PC-9 (cell line): Measurements from ENCODE around the gene RNF4. TPM values are rescaled to one million over a fixed set of nuclear protein-coding genes. Genes with fewer than 3 reads are reported as not detected.

Experiments
- BruUV-seq: library from RNA; stranded (reverse); fragments of 400-500 nt; replicated peaks from 2 replicates; lab custom pipeline; 2021; lab: Mats Ljungman, UMichigan
- CTCF ChIA-PET: fragments of 300-600 bp; sonication (Branson Sonifier 250); formaldehyde crosslinking; loops from one replicate; lab custom pipeline; 2022; ENCODE audit warnings: antibody characterized with exemption; lab: Charles Lee
- POLR2A ChIA-PET: fragments of 300-600 bp; sonication (Branson Sonifier 250); formaldehyde crosslinking; loops from one replicate; lab custom pipeline; 2022; ENCODE audit warnings: antibody characterized with exemption; ENCODE audit not compliant: unreplicated experiment; lab: Charles Lee
- DNase-seq, 2 experiments: peaks; one replicate each; pipeline versions ENCODE4 v3.0.0 to v3.0.0-alpha.2; 2015 to 2022; ENCODE audit warnings: mixed read lengths in 1 of 2
- H2AFZ ChIP-seq: fragments of 200-600 bp; sonication (generic); 2 replicates; pipeline ENCODE4 v1.8.1; 2017; ENCODE audit warnings: antibody characterized with exemption
- H3F3A ChIP-seq: fragments of 200-600 bp; sonication (generic); 2 replicates; pipeline ENCODE4 v1.8.1; 2017; ENCODE audit warnings: antibody characterized with exemption, mild to moderate bottlenecking, low read depth; ENCODE audit not compliant: insufficient read depth
- H3K27ac ChIP-seq: fragments of 200-600 bp; sonication (generic); 2 replicates; pipeline ENCODE4 v1.6.1; 2016; ENCODE audit warnings: mixed run types
- H3K27me3 ChIP-seq: fragments of 200-600 bp; sonication (generic); 2 replicates; pipeline ENCODE4 v1.6.1; 2016; ENCODE audit warnings: low read depth, mixed run types; ENCODE audit not compliant: insufficient read depth
- H3K36me3 ChIP-seq: fragments of 200-600 bp; sonication (generic); 2 replicates; pipeline ENCODE4 v1.6.1; 2016; ENCODE audit warnings: low read depth, mixed run types
- H3K4me1 ChIP-seq: fragments of 200-600 bp; sonication (generic); replicated peaks from 2 replicates; pipeline ENCODE4 v1.6.1; 2016; ENCODE audit warnings: mixed run types; ENCODE audit not compliant: insufficient read depth
- H3K4me2 ChIP-seq: fragments of 200-600 bp; sonication (generic); 2 replicates; pipeline ENCODE4 v1.6.1; 2017; ENCODE audit warnings: mixed run types
- H3K4me3 ChIP-seq: fragments of 200-600 bp; sonication (generic); 2 replicates; pipeline ENCODE4 v1.6.1; 2016; ENCODE audit warnings: mixed run types
- H3K79me2 ChIP-seq: fragments of 200-600 bp; sonication (generic); 2 replicates; pipeline ENCODE4 v1.6.1; 2017; ENCODE audit warnings: low read depth, mixed run types
- H3K9me2 ChIP-seq: fragments of 200-600 bp; sonication (generic); 2 replicates; pipeline ENCODE4 v1.8.1; 2017; ENCODE audit warnings: mild to moderate bottlenecking; ENCODE audit not compliant: insufficient read depth
- H3K9me3 ChIP-seq: fragments of 200-600 bp; sonication (generic); 2 replicates; pipeline ENCODE4 v1.8.1; 2016; ENCODE audit warnings: low read depth; ENCODE audit not compliant: insufficient read depth
- H4K20me1 ChIP-seq: fragments of 200-600 bp; sonication (generic); 2 replicates; pipeline ENCODE4 v1.8.1; 2017; ENCODE audit not compliant: insufficient read depth
- CTCF ChIP-seq: fragments of 200-600 bp; sonication (generic); conservative IDR thresholded peaks from 2 replicates; pipeline ENCODE4 v1.6.1; 2017; ENCODE audit warnings: mixed run types, antibody characterized with exemption, mild to moderate bottlenecking, moderate library complexity
- EZH2 ChIP-seq: fragments of 200-600 bp; sonication (generic); IDR thresholded peaks from 2 replicates; pipeline ENCODE4 v1.8.0; 2017; ENCODE audit warnings: antibody characterized with exemption, low read depth
- intact Hi-C: fragments of 100-400 bp; cut with micrococcal nuclease; formaldehyde crosslinking; loops from one replicate; pipeline ENCODE4 v1.10.0; 2022; ENCODE audit not compliant: unreplicated experiment
- total RNA-seq: library from RNA; stranded (reverse); gene quantifications from 2 replicates; pipeline ENCODE4 v1.2.3, GENCODE V29; 2021

RNF4 gene
- total RNA-seq, 1 experiment from 2014 or later = 63.5 TPM

GRCh38 chr4:2487632-2488031 is 18.7 kb downstream of the RNF4 start:
- Histone ChIP-seq H3F3A (peaks cover 6% of the 10 kb centered on the region; the same call in 1 of the 2 replicates), H2AFZ (no peak overlapping the region), H3K4me3 (no peak overlapping the region), H3K4me2 (no peak overlapping the region), H3K27me3 (no peaks in the 10 kb centered on the region), H3K4me1 (0 out of 2 replicates have a peak, but pooled peaks cover 5% of the 10 kb centered on the region), H4K20me1 (peaks cover 58% of the 10 kb centered on the region), H3K36me3 (0 out of 2 replicates have a peak, but pooled peaks cover 8% of the 10 kb centered on the region), H3K27ac (no peak overlapping the region), H3K9me3 (no peaks in the 10 kb centered on the region), H3K79me2 (peaks cover 74% of the 10 kb centered on the region), H3K9me2 (no peaks in the 10 kb centered on the region)
- CTCF ChIA-PET = interaction anchor here (0.6 kb wide), 1 partner anchor 267 kb away, joined by 3 read pairs; no protein-coding TSS in a partner anchor
- intact Hi-C loops = no loop called here
- POLR2A ChIA-PET = no interaction called here
- no peak for DNase-seq
- no peak for TF ChIP-seq EZH2
- no peak for TF ChIP-seq CTCF
- no TSS peak for BruUV-seq

GRCh38 chr4:2489081-2489805 is 20.3 kb downstream of the RNF4 start:
- Histone ChIP-seq H2AFZ (no peak overlapping the region), H3K36me3 (0 out of 2 replicates have a peak, but pooled peaks cover 8% of the 10 kb centered on the region), H3K27ac (peak overlapping the region; percentile 85), H4K20me1 (peaks cover 53% of the 10 kb centered on the region), H3K27me3 (no peaks in the 10 kb centered on the region), H3K9me2 (no peaks in the 10 kb centered on the region), H3K9me3 (no peaks in the 10 kb centered on the region), H3K79me2 (peaks cover 66% of the 10 kb centered on the region), H3K4me3 (no peak overlapping the region), H3K4me1 (0 out of 2 replicates have a peak, but pooled peaks cover 5% of the 10 kb centered on the region), H3F3A (peaks cover 6% of the 10 kb centered on the region; the same call in 1 of the 2 replicates), H3K4me2 (no peak overlapping the region)
- BruUV-seq = no TSS peak
- DNase-seq = no peak
- ChIA-PET POLR2A (interaction anchor here (0.7 kb wide), 1 partner anchor 269 kb away, joined by 3 read pairs; no protein-coding TSS in a partner anchor), CTCF (interaction anchor here (0.7 kb wide), 1 partner anchor 382 kb away, joined by 3 read pairs; no protein-coding TSS in a partner anchor)
- intact Hi-C loops = no loop called here
- TF ChIP-seq CTCF (no peak), EZH2 (no peak)

GRCh38 chr4:2489841-2490552 is 21.1 kb downstream of the RNF4 start:
- intact Hi-C loops = no loop called here
- TF ChIP-seq CTCF = no peak
- no peak for TF ChIP-seq EZH2
- BruUV-seq = no TSS peak
- Histone ChIP-seq H3K27ac (peak overlapping the region; percentile 85), H2AFZ (no peak overlapping the region), H3K4me1 (0 out of 2 replicates have a peak, but pooled peaks cover 5% of the 10 kb centered on the region), H3K9me3 (no peaks in the 10 kb centered on the region), H3K4me2 (no peak overlapping the region), H3K79me2 (peaks cover 59% of the 10 kb centered on the region), H3F3A (peaks cover 6% of the 10 kb centered on the region; the same call in 1 of the 2 replicates), H3K36me3 (0 out of 2 replicates have a peak, but pooled peaks cover 8% of the 10 kb centered on the region), H4K20me1 (peaks cover 45% of the 10 kb centered on the region), H3K4me3 (no peak overlapping the region), H3K27me3 (no peaks in the 10 kb centered on the region), H3K9me2 (no peaks in the 10 kb centered on the region)
- POLR2A ChIA-PET = interaction anchor here (0.7 kb wide), 1 partner anchor 270 kb away, joined by 3 read pairs; no protein-coding TSS in a partner anchor
- CTCF ChIA-PET = interaction anchor here (0.7 kb wide), 1 partner anchor 381 kb away, joined by 3 read pairs; no protein-coding TSS in a partner anchor
- DNase-seq = no peak
